Breast epithelium (tissue), 4 donors: Measurements from ENCODE around the gene NEDD9. TPM values are rescaled to one million over a fixed set of nuclear protein-coding genes. Genes with fewer than 3 reads are reported as not detected.

Source experiments
- DNase-seq, 2 donors: peaks; one replicate each; pipeline ENCODE4 v3.0.0-alpha.2; 2019; ENCODE audit warnings: low spot score in 2 of 2
- H3K27ac ChIP-seq, 2 donors: fragments of 200-600 bp; sonication (generic) in 1 of 2; one replicate each; pipeline ENCODE4 v1.5.1; 2016 to 2019; ENCODE audit warnings: mild to moderate bottlenecking in 1 of 2
- H3K27me3 ChIP-seq, 2 donors: fragments of 200-600 bp; sonication (generic) in 1 of 2; one replicate each; pipeline versions ENCODE4 v1.5.1 to v1.6.0; 2017 to 2019; ENCODE audit warnings: control low read depth in 1 of 2, mild to moderate bottlenecking in 1 of 2
- H3K36me3 ChIP-seq: fragments of 200-600 bp; one replicate; pipeline ENCODE4 v1.5.1; 2019
- H3K4me1 ChIP-seq, 2 donors: fragments of 200-600 bp; sonication (generic); one replicate each; pipeline ENCODE4 v1.5.1; 2016 to 2019; ENCODE audit warnings: control low read depth in 1 of 2
- H3K4me3 ChIP-seq, 3 donors: fragments of 200-600 bp; sonication (generic); 1 replicate in 2 of 3; 2 replicates in 1 of 3; pipeline ENCODE4 v1.5.1; 2016 to 2019; ENCODE audit warnings: mild to moderate bottlenecking in 3 of 3, moderate library complexity in 2 of 3
- H3K9me3 ChIP-seq, 2 donors: fragments of 200-600 bp; sonication (generic) in 1 of 2; one replicate each; pipeline ENCODE4 v1.5.1; 2016 to 2019; ENCODE audit warnings: control low read depth in 1 of 2
- CTCF ChIP-seq, 3 donors: fragments of 450-650 bp; IDR thresholded peaks; one replicate each; pipeline ENCODE4 v1.5.1; 2016 to 2017; ENCODE audit warnings: antibody characterized with exemption in 3 of 3, mild to moderate bottlenecking in 3 of 3, moderate library complexity in 3 of 3
- POLR2A ChIP-seq: fragments of 450-650 bp; IDR thresholded peaks from one replicate; pipeline ENCODE4 v1.6.1; 2016; ENCODE audit warnings: antibody characterized with exemption, mild to moderate bottlenecking, moderate library complexity
- POLR2AphosphoS5 ChIP-seq, 3 donors: sonication (generic); formaldehyde crosslinking; IDR thresholded peaks; one replicate each; pipeline ENCODE4 v1.6.1; 2017; ENCODE audit warnings: antibody characterized with exemption in 3 of 3
- intact Hi-C: fragments of 100-400 bp; cut with DNase I; formaldehyde crosslinking; loops from one replicate; pipeline ENCODE4 v1.15.1; 2023; ENCODE audit warnings: low total_unique reads
- total RNA-seq, 3 donors: library from RNA; depleted of rRNA; stranded (reverse); fragments of >200 nt; gene quantifications; one replicate each; pipeline ENCODE4 v1.1.0, GENCODE V29; 2016

NEDD9 gene
- total RNA-seq, 3 donors from 2014 or later = 41.4 to 108 (median 79.2) TPM

- no peaks in the 10 kb centered on the region for H3K27me3 ChIP-seq
- no peaks in the 10 kb centered on the region for H3K36me3 ChIP-seq
- no peak for DNase-seq
- intact Hi-C loops = no loop called here
- H3K27ac ChIP-seq = no peak overlapping the region
- H3K9me3 ChIP-seq = no peaks in the 10 kb centered on the region
- TF ChIP-seq POLR2A (no peak), POLR2AphosphoS5 (IDR thresholded peaks at IDR 0.05) (no peak), CTCF (IDR thresholded peaks at IDR 0.05) (no peak)
- H3K4me3 ChIP-seq = no peak overlapping the region
- no peaks in the 10 kb centered on the region for H3K4me1 ChIP-seq
Measured at GRCh38 chr6:11260249-11261038, 28.0 kb upstream of the NEDD9 start.

- intact Hi-C loops = no loop called here
- Histone ChIP-seq H3K4me3 (no peak overlapping the region), H3K27me3 (no peaks in the 10 kb centered on the region), H3K4me1 (no peaks in the 10 kb centered on the region), H3K27ac (no peak overlapping the region), H3K9me3 (no peaks in the 10 kb centered on the region), H3K36me3 (no peaks in the 10 kb centered on the region)
- no peak for DNase-seq
- TF ChIP-seq CTCF (IDR thresholded peaks at IDR 0.05) (no peak), POLR2A (no peak), POLR2AphosphoS5 (IDR thresholded peaks at IDR 0.05) (no peak)
Measured at GRCh38 chr6:11258260-11259237, 26.1 kb upstream of the NEDD9 start.

- intact Hi-C loops = no loop called here
- Histone ChIP-seq H3K4me1 (peaks cover 3 to 12% of the 10 kb centered on the region in 2 donors), H3K27ac (no peak overlapping the region), H3K36me3 (no peaks in the 10 kb centered on the region), H3K9me3 (no peaks in the 10 kb centered on the region), H3K27me3 (no peaks in the 10 kb centered on the region), H3K4me3 (no peak overlapping the region)
- no peak for TF ChIP-seq POLR2AphosphoS5 (IDR thresholded peaks at IDR 0.05)
- TF ChIP-seq CTCF (IDR thresholded peaks at IDR 0.05) = no peak
- TF ChIP-seq POLR2A = no peak
- no peak for DNase-seq
Measured at GRCh38 chr6:11255610-11256009, 23.1 kb upstream of the NEDD9 start.

- no peak for TF ChIP-seq POLR2A
- no peak for TF ChIP-seq POLR2AphosphoS5 (IDR thresholded peaks at IDR 0.05)
- TF ChIP-seq CTCF (IDR thresholded peaks at IDR 0.05) = no peak
- Histone ChIP-seq H3K9me3 (no peaks in the 10 kb centered on the region), H3K27me3 (no peaks in the 10 kb centered on the region), H3K27ac (no peak overlapping the region), H3K4me1 (peaks cover 3 to 12% of the 10 kb centered on the region in 2 donors), H3K4me3 (no peak overlapping the region), H3K36me3 (no peaks in the 10 kb centered on the region)
- intact Hi-C loops = no loop called here
- no peak for DNase-seq
Measured at GRCh38 chr6:11253594-11253993, 21.1 kb upstream of the NEDD9 start.
